ENCODE data around the gene L3MBTL4. TPM values are rescaled to one million over a fixed set of nuclear protein-coding genes. Genes with fewer than 3 reads are reported as not detected.

L3MBTL4 gene
- polyA plus RNA-seq, 1 of the 3 experiments (the other 2 are of a cell fraction) = 0.02 TPM

DNA sequence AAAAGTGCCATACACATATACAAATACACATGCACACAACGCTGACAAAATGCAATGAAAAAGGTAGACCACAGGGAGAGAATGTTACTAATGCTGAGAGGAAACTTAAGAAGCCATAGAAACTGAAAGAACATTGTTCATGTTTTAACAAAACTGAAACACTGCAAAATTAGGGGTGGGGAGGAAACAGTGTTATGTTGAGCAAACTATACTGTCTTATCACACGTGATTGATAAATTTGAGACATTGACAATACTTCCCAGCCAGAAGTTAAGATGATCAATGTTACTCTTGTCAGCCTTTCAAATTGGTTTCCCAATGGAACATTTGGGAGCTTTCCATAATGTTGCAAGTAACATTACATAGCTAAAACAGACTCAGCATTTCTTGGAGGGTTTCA is 165.5 kb downstream of the L3MBTL4 start (continued):
- TF ChIP-seq, protein P1, sequence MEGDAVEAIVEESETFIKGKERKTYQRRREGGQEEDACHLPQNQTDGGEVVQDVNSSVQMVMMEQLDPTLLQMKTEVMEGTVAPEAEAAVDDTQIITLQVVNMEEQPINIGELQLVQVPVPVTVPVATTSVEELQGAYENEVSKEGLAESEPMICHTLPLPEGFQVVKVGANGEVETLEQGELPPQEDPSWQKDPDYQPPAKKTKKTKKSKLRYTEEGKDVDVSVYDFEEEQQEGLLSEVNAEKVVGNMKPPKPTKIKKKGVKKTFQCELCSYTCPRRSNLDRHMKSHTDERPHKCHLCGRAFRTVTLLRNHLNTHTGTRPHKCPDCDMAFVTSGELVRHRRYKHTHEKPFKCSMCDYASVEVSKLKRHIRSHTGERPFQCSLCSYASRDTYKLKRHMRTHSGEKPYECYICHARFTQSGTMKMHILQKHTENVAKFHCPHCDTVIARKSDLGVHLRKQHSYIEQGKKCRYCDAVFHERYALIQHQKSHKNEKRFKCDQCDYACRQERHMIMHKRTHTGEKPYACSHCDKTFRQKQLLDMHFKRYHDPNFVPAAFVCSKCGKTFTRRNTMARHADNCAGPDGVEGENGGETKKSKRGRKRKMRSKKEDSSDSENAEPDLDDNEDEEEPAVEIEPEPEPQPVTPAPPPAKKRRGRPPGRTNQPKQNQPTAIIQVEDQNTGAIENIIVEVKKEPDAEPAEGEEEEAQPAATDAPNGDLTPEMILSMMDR (IDR thresholded peaks at IDR 0.05) = no peak
- TF ChIP-seq EZH2phosphoT487 (IDR thresholded peaks at IDR 0.05; ENCODE audit: borderline replicate concordance, low read depth) = no peak

GRCh38 chr18:6248017-6248416 is 166.7 kb downstream of the L3MBTL4 start:
- Histone ChIP-seq H3K9ac (no peak overlapping the region), H2AFZ (ENCODE audit: low read depth) (no peak overlapping the region), H3K27ac (ENCODE audit: low read depth in 2 of 2, low read length in 1 of 2) (no peak overlapping the region), H3K79me2 (ENCODE audit: insufficient read depth) (no peaks in the 10 kb centered on the region), H3K4me1 (ENCODE audit: control insufficient read depth in 1 of 2, insufficient read depth in 2 of 2, low read depth in 1 of 2, low read length in 1 of 2) (no peaks in the 10 kb centered on the region), H3K27me3 (ENCODE audit: insufficient read depth) (no peaks in the 10 kb centered on the region), H3F3A (replicated peaks; ENCODE audit: insufficient read depth) (no peaks in the 10 kb centered on the region), H3K36me3 (replicated peaks in 1 of 2; ENCODE audit: control insufficient read depth in 1 of 2, insufficient read depth in 2 of 2, low read length in 1 of 2) (no peaks in the 10 kb centered on the region), H3K4me2 (no peak overlapping the region), H3K4me3 (ENCODE audit: low read depth in 2 of 2, low read length in 1 of 2) (no peak overlapping the region), H3K9me2 (no peaks in the 10 kb centered on the region), H3K9me3 (no peaks in the 10 kb centered on the region), H4K20me1 (ENCODE audit: insufficient read depth) (no peaks in the 10 kb centered on the region)
- TF ChIP-seq NFIC (IDR thresholded peaks at IDR 0.05; ENCODE audit: borderline replicate concordance) = no peak
- TF ChIP-seq, protein P2, sequence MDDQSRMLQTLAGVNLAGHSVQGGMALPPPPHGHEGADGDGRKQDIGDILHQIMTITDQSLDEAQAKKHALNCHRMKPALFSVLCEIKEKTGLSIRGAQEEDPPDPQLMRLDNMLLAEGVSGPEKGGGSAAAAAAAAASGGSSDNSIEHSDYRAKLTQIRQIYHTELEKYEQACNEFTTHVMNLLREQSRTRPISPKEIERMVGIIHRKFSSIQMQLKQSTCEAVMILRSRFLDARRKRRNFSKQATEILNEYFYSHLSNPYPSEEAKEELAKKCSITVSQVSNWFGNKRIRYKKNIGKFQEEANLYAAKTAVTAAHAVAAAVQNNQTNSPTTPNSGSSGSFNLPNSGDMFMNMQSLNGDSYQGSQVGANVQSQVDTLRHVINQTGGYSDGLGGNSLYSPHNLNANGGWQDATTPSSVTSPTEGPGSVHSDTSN (IDR thresholded peaks at IDR 0.05) = no peak
- TF ChIP-seq FOSL2 (IDR thresholded peaks at IDR 0.05; ENCODE audit: borderline replicate concordance, low read depth) = no peak
- TF ChIP-seq TAF1 (IDR thresholded peaks at IDR 0.05; ENCODE audit: borderline replicate concordance, low read depth, low read length) = no peak
- DNase-seq = no peak
- ChIA-PET POLR2A (no interaction called here), CTCF (interaction anchor here (1.2 kb wide), 1 partner anchor 29 kb away, joined by 3 read pairs; no protein-coding TSS in a partner anchor)
- 21% methylated on average over 2 of the region's 2 CpGs for WGBS (ENCODE audit: low lambda C conversion rate)

- Histone ChIP-seq H3K4me1 (ENCODE audit: control insufficient read depth in 1 of 2, insufficient read depth in 2 of 2, low read depth in 1 of 2, low read length in 1 of 2) (no peaks in the 10 kb centered on the region; a peak in 1 of 4 replicates), H3K4me3 (ENCODE audit: low read depth in 2 of 2, low read length in 1 of 2) (no peak overlapping the region), H3K27ac (ENCODE audit: low read depth in 2 of 2, low read length in 1 of 2) (no peak overlapping the region), H3K79me2 (ENCODE audit: insufficient read depth) (no peaks in the 10 kb centered on the region), H3K4me2 (no peak overlapping the region), H4K20me1 (ENCODE audit: insufficient read depth) (no peaks in the 10 kb centered on the region), H3K9ac (no peak overlapping the region), H3K9me2 (no peaks in the 10 kb centered on the region), H3F3A (replicated peaks; ENCODE audit: insufficient read depth) (no peaks in the 10 kb centered on the region), H3K27me3 (ENCODE audit: insufficient read depth) (no peaks in the 10 kb centered on the region), H3K36me3 (replicated peaks in 1 of 2; ENCODE audit: control insufficient read depth in 1 of 2, insufficient read depth in 2 of 2, low read length in 1 of 2) (no peaks in the 10 kb centered on the region), H2AFZ (ENCODE audit: low read depth) (no peak overlapping the region), H3K9me3 (no peaks in the 10 kb centered on the region)
- WGBS (ENCODE audit: low lambda C conversion rate) = 70% methylated on average over 11 of the region's 11 CpGs
- ChIA-PET POLR2A (no interaction called here), CTCF (no interaction called here)
- no peak for TF ChIP-seq RAD21 (IDR thresholded peaks at IDR 0.05; ENCODE audit: low read length)
- TF ChIP-seq RFX5 (IDR thresholded peaks at IDR 0.05; ENCODE audit: low read length) = no peak
- TF ChIP-seq TAF1 (IDR thresholded peaks at IDR 0.05; ENCODE audit: borderline replicate concordance, low read depth, low read length) = no peak
- TF ChIP-seq EP300 (IDR thresholded peaks at IDR 0.05; ENCODE audit: borderline replicate concordance in 1 of 2, low read depth in 1 of 2, low read length in 1 of 2) = no peak
- TF ChIP-seq POLR2AphosphoS5 (IDR thresholded peaks at IDR 0.05; ENCODE audit: low read depth, low read length) = no peak
- TF ChIP-seq GABPA (IDR thresholded peaks at IDR 0.05; ENCODE audit: low read depth) = no peak
- TF ChIP-seq EZH2phosphoT487 (IDR thresholded peaks at IDR 0.05; ENCODE audit: borderline replicate concordance, low read depth) = no peak
- no peak for TF ChIP-seq TCF12 (IDR thresholded peaks at IDR 0.05)
- TF ChIP-seq, protein P3, sequence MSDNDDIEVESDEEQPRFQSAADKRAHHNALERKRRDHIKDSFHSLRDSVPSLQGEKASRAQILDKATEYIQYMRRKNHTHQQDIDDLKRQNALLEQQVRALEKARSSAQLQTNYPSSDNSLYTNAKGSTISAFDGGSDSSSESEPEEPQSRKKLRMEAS (IDR thresholded peaks at IDR 0.05; ENCODE audit: low read depth) = no peak
- no peak for TF ChIP-seq FOSL2 (IDR thresholded peaks at IDR 0.05; ENCODE audit: borderline replicate concordance, low read depth)
- TF ChIP-seq FOXJ3 (CRISPR knock-in tag; IDR thresholded peaks at IDR 0.05) = no peak
- no peak for TF ChIP-seq CHD2 (IDR thresholded peaks at IDR 0.05; ENCODE audit: low read length, partially characterized antibody)
- TF ChIP-seq, protein P2 (IDR thresholded peaks at IDR 0.05) = no peak
- no peak for TF ChIP-seq SMC3 (IDR thresholded peaks at IDR 0.05; ENCODE audit: low read depth, low read length)
- no peak for TF ChIP-seq RCOR1 (IDR thresholded peaks at IDR 0.05; ENCODE audit: low read length)
- no peak for TF ChIP-seq FOXM1 (IDR thresholded peaks at IDR 0.05; ENCODE audit: low read depth)
- no peak for TF ChIP-seq GATA2 (CRISPR knock-in tag; IDR thresholded peaks at IDR 0.05)
- no peak for TF ChIP-seq MXI1 (IDR thresholded peaks at IDR 0.05; ENCODE audit: low read depth, low read length)
- no peak for DNase-seq
Measured at GRCh38 chr18:6242004-6242403, 172.7 kb downstream of the L3MBTL4 start.

Measured in SK-N-SH (cell line).